Gastroesophageal sphincter (tissue), 3 donors: ENCODE data around the gene LRCH3.

ENCODE experiments used
- EP300 ChIP-seq: sonication (generic); formaldehyde crosslinking; IDR thresholded peaks from one replicate; pipeline ENCODE4 v1.6.1; 2017; ENCODE audit warnings: antibody characterized with exemption, mild to moderate bottlenecking
- POLR2A ChIP-seq, 2 donors: fragments of 450-650 bp; IDR thresholded peaks; one replicate each; pipeline ENCODE4 v1.6.1; 2017; ENCODE audit warnings: antibody characterized with exemption in 2 of 2, mild to moderate bottlenecking in 2 of 2, moderate library complexity in 1 of 2
- TF ChIP-seq, protein P1 (sequence below), 4 experiments: fragments of 200-600 bp in 2 of 4; fragments of 450-650 bp in 2 of 4; sonication (generic) in 1 of 4; IDR thresholded peaks; one replicate each; pipeline ENCODE4 v1.5.1; 2017 to 2019; ENCODE audit warnings: antibody characterized with exemption in 4 of 4, mild to moderate bottlenecking in 2 of 4, moderate library complexity in 2 of 4

DNA sequence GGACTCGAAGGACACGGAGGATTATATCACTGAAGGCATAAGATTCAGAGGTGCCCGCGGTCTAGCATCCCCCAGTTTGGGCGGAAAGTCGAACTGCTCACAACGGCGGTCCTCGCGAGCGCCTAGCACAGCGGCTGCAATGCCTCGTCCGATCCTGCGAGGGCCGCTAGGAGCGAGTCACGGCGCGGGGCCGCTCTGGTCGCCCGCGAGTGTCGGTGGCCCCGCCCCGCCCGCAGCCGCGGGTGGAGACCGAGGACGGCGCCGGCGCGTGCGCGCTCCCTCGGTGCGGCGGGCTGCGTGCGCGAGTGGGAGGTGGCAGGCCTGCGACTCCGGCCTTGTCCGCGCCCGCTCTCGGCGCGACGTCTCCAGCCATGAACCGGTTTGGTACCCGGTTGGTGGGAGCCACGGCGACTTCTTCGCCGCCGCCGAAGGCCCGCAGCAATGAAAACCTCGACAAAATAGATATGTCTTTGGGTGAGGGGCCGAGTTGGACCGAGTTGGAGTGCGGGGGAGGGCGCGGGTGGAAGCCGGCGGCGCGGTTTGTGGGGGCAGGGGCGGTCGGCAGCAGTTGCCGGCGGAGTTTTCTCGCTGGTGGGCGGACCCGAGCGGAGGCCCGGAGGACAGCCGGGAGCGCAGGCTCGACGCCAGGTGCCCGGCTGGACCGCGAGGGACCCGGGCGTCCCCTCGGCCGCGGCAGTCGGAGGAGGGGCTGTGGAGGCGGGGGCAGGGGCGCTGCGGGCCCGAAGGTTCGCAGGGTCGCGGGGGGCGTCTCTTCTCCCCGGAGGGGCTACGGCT is 41.3 kb upstream of the LRCH3 start, which contains the start of gene FYTTD1:
- TF ChIP-seq, protein P1, sequence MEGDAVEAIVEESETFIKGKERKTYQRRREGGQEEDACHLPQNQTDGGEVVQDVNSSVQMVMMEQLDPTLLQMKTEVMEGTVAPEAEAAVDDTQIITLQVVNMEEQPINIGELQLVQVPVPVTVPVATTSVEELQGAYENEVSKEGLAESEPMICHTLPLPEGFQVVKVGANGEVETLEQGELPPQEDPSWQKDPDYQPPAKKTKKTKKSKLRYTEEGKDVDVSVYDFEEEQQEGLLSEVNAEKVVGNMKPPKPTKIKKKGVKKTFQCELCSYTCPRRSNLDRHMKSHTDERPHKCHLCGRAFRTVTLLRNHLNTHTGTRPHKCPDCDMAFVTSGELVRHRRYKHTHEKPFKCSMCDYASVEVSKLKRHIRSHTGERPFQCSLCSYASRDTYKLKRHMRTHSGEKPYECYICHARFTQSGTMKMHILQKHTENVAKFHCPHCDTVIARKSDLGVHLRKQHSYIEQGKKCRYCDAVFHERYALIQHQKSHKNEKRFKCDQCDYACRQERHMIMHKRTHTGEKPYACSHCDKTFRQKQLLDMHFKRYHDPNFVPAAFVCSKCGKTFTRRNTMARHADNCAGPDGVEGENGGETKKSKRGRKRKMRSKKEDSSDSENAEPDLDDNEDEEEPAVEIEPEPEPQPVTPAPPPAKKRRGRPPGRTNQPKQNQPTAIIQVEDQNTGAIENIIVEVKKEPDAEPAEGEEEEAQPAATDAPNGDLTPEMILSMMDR (IDR thresholded peaks at IDR 0.05) = peak in 3 of 4 experiments; percentile 63 to 72 (median 64)
- TF ChIP-seq EP300 = no peak
- TF ChIP-seq POLR2A (IDR thresholded peaks at IDR 0.05) = peak; percentile 79
